Measurements from ENCODE around the gene CREG1. TPM values are rescaled to one million over a fixed set of nuclear protein-coding genes. Genes with fewer than 3 reads are reported as not detected.

Gene CREG1
- polyA plus RNA-seq, 1 donor from 2014 or later, result 62.9 TPM

DNA sequence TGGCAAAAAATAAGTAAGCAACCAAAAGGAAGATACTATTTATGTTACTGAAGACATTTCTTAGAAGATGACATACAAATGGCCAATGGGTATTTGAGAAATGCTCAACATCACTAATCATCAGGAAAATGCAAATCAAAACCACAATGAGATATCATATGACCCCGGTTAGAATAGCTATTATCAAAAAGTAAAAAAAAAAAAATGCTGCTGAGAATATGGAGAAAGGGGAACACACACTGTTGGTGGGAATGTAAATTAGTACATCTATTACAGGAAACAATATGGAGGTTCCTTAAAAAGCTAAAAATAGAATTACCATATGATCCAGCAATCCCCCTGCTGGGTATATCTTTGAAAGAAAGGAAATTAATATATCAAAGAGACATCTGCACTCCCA is 34.3 kb upstream of the CREG1 start:
- H3K9ac ChIP-seq (ENCODE audit: low read length), result no peak overlapping the region
- H3K79me2 ChIP-seq (replicated peaks; ENCODE audit: insufficient read depth, low read length), result no peaks in the 10 kb centered on the region
- no peaks in the 10 kb centered on the region for H3K27me3 ChIP-seq (ENCODE audit: insufficient read depth, low read depth, low read length)
- no peak overlapping the region for H3K27ac ChIP-seq (ENCODE audit: low read length)
- no peaks in the 10 kb centered on the region for H3F3A ChIP-seq (ENCODE audit: insufficient read depth, low read length, poor library complexity, severe bottlenecking)
- H3K36me3 ChIP-seq (ENCODE audit: insufficient read depth, low read length), result no peaks in the 10 kb centered on the region
- H3K4me2 ChIP-seq (ENCODE audit: low read length), result no peak overlapping the region
- H3K9me3 ChIP-seq (ENCODE audit: low read length), result no peaks in the 10 kb centered on the region
- no peak overlapping the region for H3K4me3 ChIP-seq (ENCODE audit: low read length)
- H3K9me2 ChIP-seq (ENCODE audit: insufficient read depth, low read length), result no peaks in the 10 kb centered on the region
- TF ChIP-seq EZH2 (IDR thresholded peaks at IDR 0.05; ENCODE audit: borderline replicate concordance, insufficient read depth, low read length, poor library complexity, severe bottlenecking) (no peak), RAD21 (conservative IDR thresholded peaks at IDR 0.05) (no peak), POLR2AphosphoS5 (IDR thresholded peaks at IDR 0.05) (no peak), TAF1 (IDR thresholded peaks at IDR 0.05; ENCODE audit: low read depth) (no peak), SMC3 (conservative IDR thresholded peaks at IDR 0.05; ENCODE audit: poor library complexity) (no peak), MXI1 (conservative IDR thresholded peaks at IDR 0.05; ENCODE audit: poor library complexity, severe bottlenecking) (no peak), EP300 (conservative IDR thresholded peaks at IDR 0.05; ENCODE audit: poor library complexity, severe bottlenecking) (no peak)
- TF ChIP-seq, protein P1, sequence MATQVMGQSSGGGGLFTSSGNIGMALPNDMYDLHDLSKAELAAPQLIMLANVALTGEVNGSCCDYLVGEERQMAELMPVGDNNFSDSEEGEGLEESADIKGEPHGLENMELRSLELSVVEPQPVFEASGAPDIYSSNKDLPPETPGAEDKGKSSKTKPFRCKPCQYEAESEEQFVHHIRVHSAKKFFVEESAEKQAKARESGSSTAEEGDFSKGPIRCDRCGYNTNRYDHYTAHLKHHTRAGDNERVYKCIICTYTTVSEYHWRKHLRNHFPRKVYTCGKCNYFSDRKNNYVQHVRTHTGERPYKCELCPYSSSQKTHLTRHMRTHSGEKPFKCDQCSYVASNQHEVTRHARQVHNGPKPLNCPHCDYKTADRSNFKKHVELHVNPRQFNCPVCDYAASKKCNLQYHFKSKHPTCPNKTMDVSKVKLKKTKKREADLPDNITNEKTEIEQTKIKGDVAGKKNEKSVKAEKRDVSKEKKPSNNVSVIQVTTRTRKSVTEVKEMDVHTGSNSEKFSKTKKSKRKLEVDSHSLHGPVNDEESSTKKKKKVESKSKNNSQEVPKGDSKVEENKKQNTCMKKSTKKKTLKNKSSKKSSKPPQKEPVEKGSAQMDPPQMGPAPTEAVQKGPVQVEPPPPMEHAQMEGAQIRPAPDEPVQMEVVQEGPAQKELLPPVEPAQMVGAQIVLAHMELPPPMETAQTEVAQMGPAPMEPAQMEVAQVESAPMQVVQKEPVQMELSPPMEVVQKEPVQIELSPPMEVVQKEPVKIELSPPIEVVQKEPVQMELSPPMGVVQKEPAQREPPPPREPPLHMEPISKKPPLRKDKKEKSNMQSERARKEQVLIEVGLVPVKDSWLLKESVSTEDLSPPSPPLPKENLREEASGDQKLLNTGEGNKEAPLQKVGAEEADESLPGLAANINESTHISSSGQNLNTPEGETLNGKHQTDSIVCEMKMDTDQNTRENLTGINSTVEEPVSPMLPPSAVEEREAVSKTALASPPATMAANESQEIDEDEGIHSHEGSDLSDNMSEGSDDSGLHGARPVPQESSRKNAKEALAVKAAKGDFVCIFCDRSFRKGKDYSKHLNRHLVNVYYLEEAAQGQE (IDR thresholded peaks at IDR 0.05; ENCODE audit: borderline replicate concordance), result no peak
- TF ChIP-seq, protein P2, sequence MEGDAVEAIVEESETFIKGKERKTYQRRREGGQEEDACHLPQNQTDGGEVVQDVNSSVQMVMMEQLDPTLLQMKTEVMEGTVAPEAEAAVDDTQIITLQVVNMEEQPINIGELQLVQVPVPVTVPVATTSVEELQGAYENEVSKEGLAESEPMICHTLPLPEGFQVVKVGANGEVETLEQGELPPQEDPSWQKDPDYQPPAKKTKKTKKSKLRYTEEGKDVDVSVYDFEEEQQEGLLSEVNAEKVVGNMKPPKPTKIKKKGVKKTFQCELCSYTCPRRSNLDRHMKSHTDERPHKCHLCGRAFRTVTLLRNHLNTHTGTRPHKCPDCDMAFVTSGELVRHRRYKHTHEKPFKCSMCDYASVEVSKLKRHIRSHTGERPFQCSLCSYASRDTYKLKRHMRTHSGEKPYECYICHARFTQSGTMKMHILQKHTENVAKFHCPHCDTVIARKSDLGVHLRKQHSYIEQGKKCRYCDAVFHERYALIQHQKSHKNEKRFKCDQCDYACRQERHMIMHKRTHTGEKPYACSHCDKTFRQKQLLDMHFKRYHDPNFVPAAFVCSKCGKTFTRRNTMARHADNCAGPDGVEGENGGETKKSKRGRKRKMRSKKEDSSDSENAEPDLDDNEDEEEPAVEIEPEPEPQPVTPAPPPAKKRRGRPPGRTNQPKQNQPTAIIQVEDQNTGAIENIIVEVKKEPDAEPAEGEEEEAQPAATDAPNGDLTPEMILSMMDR (IDR thresholded peaks at IDR 0.05; ENCODE audit: poor library complexity, severe bottlenecking), result no peak
- no peak overlapping the region for H2AFZ ChIP-seq (ENCODE audit: low read depth, low read length)
- no peaks in the 10 kb centered on the region for H4K20me1 ChIP-seq (ENCODE audit: insufficient read depth)

DNA sequence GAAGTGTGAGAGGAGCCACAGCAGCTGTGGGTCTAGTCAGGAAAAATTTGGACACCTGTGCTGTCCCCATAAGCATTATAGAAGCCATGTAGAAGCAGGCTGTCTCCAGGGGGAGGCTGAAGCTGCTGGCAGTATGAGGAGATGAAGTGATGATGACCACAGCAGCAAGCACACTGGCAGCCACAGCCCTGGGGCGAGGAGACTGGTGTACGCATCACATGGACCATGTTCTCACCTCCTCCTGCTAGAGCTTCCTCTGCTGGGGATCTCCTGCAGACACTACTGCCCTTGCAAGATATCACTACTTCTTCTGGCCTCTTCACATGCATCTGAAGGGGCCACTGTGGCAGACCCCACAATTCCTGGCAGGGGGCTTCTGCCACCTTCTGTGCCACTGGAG is 33.8 kb upstream of the CREG1 start:
- no peak overlapping the region for H3K4me2 ChIP-seq (ENCODE audit: low read length)
- no peaks in the 10 kb centered on the region for H3K79me2 ChIP-seq (replicated peaks; ENCODE audit: insufficient read depth, low read length)
- H3K9me2 ChIP-seq (ENCODE audit: insufficient read depth, low read length), result no peaks in the 10 kb centered on the region
- TF ChIP-seq MXI1 (conservative IDR thresholded peaks at IDR 0.05; ENCODE audit: poor library complexity, severe bottlenecking) (no peak), POLR2AphosphoS5 (IDR thresholded peaks at IDR 0.05) (no peak), EZH2 (IDR thresholded peaks at IDR 0.05; ENCODE audit: borderline replicate concordance, insufficient read depth, low read length, poor library complexity, severe bottlenecking) (no peak), EP300 (conservative IDR thresholded peaks at IDR 0.05; ENCODE audit: poor library complexity, severe bottlenecking) (no peak)
- TF ChIP-seq, protein P2 (IDR thresholded peaks at IDR 0.05; ENCODE audit: poor library complexity, severe bottlenecking), result no peak
- TF ChIP-seq, protein P1 (IDR thresholded peaks at IDR 0.05; ENCODE audit: borderline replicate concordance), result no peak
- H3K27me3 ChIP-seq (ENCODE audit: insufficient read depth, low read depth, low read length), result no peaks in the 10 kb centered on the region
- H4K20me1 ChIP-seq (ENCODE audit: insufficient read depth), result no peaks in the 10 kb centered on the region
- no peaks in the 10 kb centered on the region for H3F3A ChIP-seq (ENCODE audit: insufficient read depth, low read length, poor library complexity, severe bottlenecking)
- no peak overlapping the region for H3K4me3 ChIP-seq (ENCODE audit: low read length)
- no peak overlapping the region for H3K9ac ChIP-seq (ENCODE audit: low read length)
- no peaks in the 10 kb centered on the region for H3K36me3 ChIP-seq (ENCODE audit: insufficient read depth, low read length)
- no peak overlapping the region for H2AFZ ChIP-seq (ENCODE audit: low read depth, low read length)
- no peak overlapping the region for H3K27ac ChIP-seq (ENCODE audit: low read length)
- no peaks in the 10 kb centered on the region for H3K9me3 ChIP-seq (ENCODE audit: low read length)
